Measurements from ENCODE around the gene NTSR1.

- no peak for TF ChIP-seq CTCF (IDR thresholded peaks at IDR 0.05; ENCODE audit: insufficient read depth, low read length)
- no peak for TF ChIP-seq POLR2AphosphoS5 (IDR thresholded peaks at IDR 0.05; ENCODE audit: low read depth)
Measured at GRCh38 chr20:62707276-62707920, 1.2 kb upstream of the NTSR1 start.
